Measurements from ENCODE around the gene GNS.
A peak's percentile ranks its signal among the peaks of the same experiment; 100 is the strongest.

The GNS gene

GRCh38 chr12:64683816-64684543 is 75.2 kb downstream of the GNS start:
- H3K27ac Mint-ChIP-seq: peak overlapping the region; percentile 65 to 96
- peaks cover 0 to 9% of the 10 kb centered on the region in 2 donors for H3K9me3 Mint-ChIP-seq
- no peak for DNase-seq
- no peaks in the 10 kb centered on the region for H3K27me3 Mint-ChIP-seq
- no peak for ATAC-seq
- peaks cover 86% of the 10 kb centered on the region for H3K4me1 Mint-ChIP-seq
- peak overlapping the region; percentile 62 to 81 for H3K4me3 Mint-ChIP-seq

- Mint-ChIP-seq H3K4me1 (peaks cover 84% of the 10 kb centered on the region), H3K4me3 (no peak overlapping the region), H3K9me3 (peaks cover 0 to 9% of the 10 kb centered on the region in 2 donors), H3K27ac (peak overlapping the region; percentile 5 to 42), H3K27me3 (no peaks in the 10 kb centered on the region)
- DNase-seq: no peak
- no peak for ATAC-seq
These were observed 76.5 kb downstream of the GNS start for GRCh38 chr12:64682572-64683277.

GRCh38 chr12:64681200-64682052 is 77.8 kb downstream of the GNS start:
- peak overlapping the region; percentile 35 to 60 for H3K4me3 Mint-ChIP-seq
- ATAC-seq (peak; percentile 81), DNase-seq (no peak)
- no peaks in the 10 kb centered on the region for H3K27me3 Mint-ChIP-seq
- H3K9me3 Mint-ChIP-seq: peaks cover 0 to 9% of the 10 kb centered on the region in 2 donors
- peaks cover 92% of the 10 kb centered on the region for H3K4me1 Mint-ChIP-seq
- peak overlapping the region; percentile 67 to 81 for H3K27ac Mint-ChIP-seq

DNA sequence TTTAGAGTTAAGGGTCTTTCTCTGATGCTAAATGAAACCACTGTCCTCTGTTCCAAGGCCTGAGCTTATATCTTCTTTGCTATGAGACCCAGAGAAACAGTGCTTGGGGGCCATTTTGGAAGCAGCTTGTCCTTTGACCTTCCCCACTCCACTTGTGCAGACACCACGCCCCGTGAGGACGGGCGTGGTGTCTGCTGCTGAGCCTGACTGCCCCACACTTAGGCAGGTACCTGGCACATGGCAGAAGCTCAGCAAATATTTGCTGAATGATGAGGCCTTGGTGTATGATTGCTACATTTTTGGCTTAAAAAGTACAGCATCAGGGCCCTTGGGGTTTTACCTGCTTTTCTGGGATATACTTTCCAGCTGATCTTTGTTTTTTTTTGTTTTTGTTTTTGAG is 79.0 kb downstream of the GNS start:
- Mint-ChIP-seq H3K9me3 (peaks cover 0 to 9% of the 10 kb centered on the region in 2 donors), H3K4me1 (peaks cover 94% of the 10 kb centered on the region), H3K27me3 (no peaks in the 10 kb centered on the region), H3K4me3 (peak overlapping the region; percentile 61 to 71), H3K27ac (peak overlapping the region in 1 of 2 donors; percentile 63)
- ATAC-seq (no peak), DNase-seq (no peak)

DNA sequence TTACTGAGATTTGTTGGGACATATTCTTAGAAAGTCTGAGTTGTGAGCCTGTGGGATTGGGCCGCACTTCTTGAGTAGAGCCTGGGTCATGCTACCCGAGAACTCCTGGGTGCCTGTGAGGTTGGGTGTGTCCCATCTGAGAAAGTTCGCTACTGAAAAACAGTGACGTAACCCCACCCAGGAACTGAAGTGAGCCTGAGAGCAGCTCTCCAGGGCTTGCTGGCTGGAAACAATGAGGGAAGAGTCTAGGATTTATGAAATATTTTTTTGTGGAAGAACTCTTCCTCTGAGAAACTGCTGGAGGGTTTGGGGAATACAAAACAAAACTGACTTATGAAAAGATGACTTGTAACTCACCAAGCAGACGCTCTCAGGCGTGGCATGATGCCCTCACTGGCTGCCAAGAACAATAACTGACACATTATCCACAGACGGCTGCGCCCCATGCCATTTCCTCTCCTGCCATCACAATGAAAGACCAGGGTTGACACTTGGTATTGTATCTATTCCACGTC is 79.7 kb downstream of the GNS start:
- ATAC-seq (peak; percentile 72), DNase-seq (peak in 1 of 2 donors; percentile 59)
- Mint-ChIP-seq H3K27me3 (no peaks in the 10 kb centered on the region), H3K4me1 (peaks cover 93% of the 10 kb centered on the region), H3K4me3 (peak overlapping the region; percentile 61 to 71), H3K27ac (peak overlapping the region; percentile 63 to 91), H3K9me3 (peaks cover 0 to 8% of the 10 kb centered on the region in 2 donors)

DNA sequence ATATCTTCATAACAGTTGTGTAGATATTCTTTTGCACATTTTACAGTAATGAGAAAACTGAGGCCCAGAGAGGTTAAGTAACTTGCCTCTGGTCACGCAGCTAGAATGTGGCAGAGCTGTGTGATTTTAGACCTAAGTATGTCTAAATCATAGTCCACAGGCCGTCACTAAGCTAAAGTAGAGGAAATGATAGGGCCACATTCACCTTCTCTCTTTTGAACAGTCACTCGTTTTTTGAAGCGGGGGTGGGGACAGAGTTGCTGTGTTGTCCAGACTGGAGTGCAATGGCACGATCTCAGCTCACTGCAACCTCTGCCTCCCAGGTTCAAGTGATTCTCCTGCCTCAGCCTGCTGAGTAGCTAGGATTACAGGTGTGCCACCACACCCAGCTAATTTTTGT is 80.4 kb downstream of the GNS start:
- no peaks in the 10 kb centered on the region for H3K27me3 Mint-ChIP-seq

GRCh38 chr12:64678248-64678647 is 81.0 kb downstream of the GNS start:
- no peak for ATAC-seq
- no peak for DNase-seq
- Mint-ChIP-seq H3K4me1 (peaks cover 94% of the 10 kb centered on the region), H3K27ac (no peak overlapping the region), H3K9me3 (no peaks in the 10 kb centered on the region), H3K4me3 (no peak overlapping the region), H3K27me3 (no peaks in the 10 kb centered on the region)

More for the DNA sequence above, 80.4 kb downstream of the GNS start:
- H3K4me3 Mint-ChIP-seq: peak overlapping the region in 1 of 2 donors; percentile 11
- H3K27ac Mint-ChIP-seq: peak overlapping the region; percentile 72 to 91
- DNase-seq (no peak), ATAC-seq (no peak)
- H3K9me3 Mint-ChIP-seq: peaks cover 0 to 4% of the 10 kb centered on the region in 2 donors
- peaks cover 94% of the 10 kb centered on the region for H3K4me1 Mint-ChIP-seq

DNA sequence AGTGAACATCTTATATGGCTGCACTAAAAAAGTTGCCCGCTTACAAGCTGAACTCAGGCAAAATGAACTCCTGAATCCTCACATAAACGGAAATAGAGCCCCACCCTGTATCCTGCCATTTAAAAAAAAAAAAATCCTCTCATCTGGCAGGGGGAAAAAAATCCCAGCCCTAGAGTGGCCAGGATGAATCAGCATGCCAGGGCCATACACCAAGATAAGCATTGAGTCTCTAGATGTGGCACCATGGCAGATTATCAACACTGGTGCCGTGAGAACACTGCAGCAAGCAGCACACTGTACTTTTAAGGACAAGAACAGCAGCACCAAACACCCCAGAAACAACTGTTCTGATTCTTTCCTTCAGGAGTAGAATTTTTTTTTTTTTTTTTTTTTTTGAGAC is 83.4 kb downstream of the GNS start:
- no peaks in the 10 kb centered on the region for H3K9me3 Mint-ChIP-seq
- H3K4me1 Mint-ChIP-seq: peaks cover 95% of the 10 kb centered on the region
- DNase-seq: no peak
- no peak overlapping the region for H3K4me3 Mint-ChIP-seq
- H3K27ac Mint-ChIP-seq: peak overlapping the region in 1 of 2 donors; percentile 63
- no peak for ATAC-seq
- H3K27me3 Mint-ChIP-seq: no peaks in the 10 kb centered on the region

GRCh38 chr12:64674367-64674922 is 84.8 kb downstream of the GNS start:
- Mint-ChIP-seq H3K9me3 (no peaks in the 10 kb centered on the region), H3K27me3 (no peaks in the 10 kb centered on the region), H3K4me3 (peak overlapping the region; percentile 58 to 80), H3K27ac (peak overlapping the region; percentile 75 to 87), H3K4me1 (peaks cover 95% of the 10 kb centered on the region)
- ATAC-seq: peak; percentile 27
- DNase-seq: no peak

DNA sequence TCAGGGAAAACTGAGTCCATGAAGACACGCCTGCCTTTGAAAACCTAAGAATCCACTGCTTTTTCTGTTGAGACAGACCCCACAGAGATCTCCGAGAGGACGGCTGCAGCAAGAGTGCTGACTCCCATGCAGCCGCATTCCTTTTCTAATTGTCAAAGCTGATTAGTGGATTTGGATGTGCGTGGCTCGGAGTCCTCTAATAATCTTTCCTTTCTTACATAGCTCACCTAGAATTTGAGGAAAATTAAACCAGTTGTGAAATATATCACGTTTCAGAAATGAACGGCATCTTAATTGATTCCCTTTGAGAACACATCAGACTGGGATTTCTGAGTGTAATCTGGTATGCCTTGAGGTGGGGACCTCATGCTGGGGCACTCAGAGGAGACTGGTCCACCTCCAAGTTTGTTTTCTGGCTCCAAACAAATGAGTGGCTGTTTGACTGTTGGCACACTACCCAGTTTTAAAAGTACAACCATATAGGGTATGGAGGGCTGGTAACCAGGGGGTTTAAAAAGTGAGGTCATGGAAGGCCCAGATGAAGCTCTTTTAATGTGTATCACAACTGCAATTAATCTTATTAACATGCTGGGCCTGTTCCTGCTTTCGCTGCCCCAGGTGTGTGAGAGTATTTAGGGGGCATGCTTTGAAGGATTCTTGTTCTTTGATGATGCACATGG is 85.6 kb downstream of the GNS start:
- Mint-ChIP-seq H3K4me1 (peaks cover 95% of the 10 kb centered on the region), H3K4me3 (peak overlapping the region; percentile 26 to 58), H3K27me3 (no peaks in the 10 kb centered on the region), H3K27ac (peak overlapping the region in 1 of 2 donors; percentile 63), H3K9me3 (no peaks in the 10 kb centered on the region)
- ATAC-seq (no peak), DNase-seq (no peak)

DNA sequence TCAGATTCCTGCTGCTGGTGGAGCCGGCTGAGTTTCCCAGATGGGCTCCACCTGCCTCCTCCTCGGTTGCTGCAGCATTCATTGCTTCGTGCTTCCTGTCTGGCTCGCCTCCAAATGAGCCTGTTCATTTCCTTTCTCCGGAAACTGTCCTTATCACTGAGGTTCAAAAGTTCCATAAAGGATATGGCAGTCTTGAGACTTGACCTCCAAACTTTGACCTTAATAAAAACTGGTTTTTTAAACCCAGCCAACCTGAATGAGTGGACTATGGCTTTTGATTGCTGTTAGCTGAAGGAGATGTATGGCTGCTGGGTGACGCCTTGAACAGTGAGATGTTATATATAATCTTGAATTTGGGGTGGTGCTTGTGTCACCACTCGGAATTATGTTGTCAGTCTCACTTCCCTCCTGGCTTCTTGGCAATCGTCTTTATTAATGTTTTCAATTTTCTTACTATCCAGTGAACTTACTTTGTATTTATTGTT is 86.2 kb downstream of the GNS start:
- Mint-ChIP-seq H3K4me3 (peak overlapping the region; percentile 42 to 80), H3K9me3 (no peaks in the 10 kb centered on the region), H3K4me1 (peaks cover 95% of the 10 kb centered on the region), H3K27ac (peak overlapping the region in 1 of 2 donors; percentile 70), H3K27me3 (no peaks in the 10 kb centered on the region)
- no peak for DNase-seq
- ATAC-seq: no peak

DNA sequence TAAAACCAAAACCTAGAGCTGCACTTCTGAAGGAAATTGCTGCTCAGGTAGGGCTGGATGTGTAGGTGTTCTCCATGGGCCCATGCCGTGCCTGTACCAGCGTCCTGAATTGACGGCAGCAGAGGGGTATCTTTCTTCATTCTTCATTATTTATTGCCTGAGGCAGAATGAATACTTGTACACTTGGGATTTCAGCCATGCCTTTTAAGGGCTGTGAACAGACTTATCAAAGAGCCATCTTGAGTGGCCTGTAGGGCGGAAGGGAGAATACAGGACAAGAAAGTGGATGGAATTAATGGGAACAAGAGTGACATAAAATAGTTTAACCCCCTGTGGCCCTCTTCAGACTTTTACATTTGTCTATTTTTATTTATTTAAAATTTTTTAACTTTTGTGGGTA is 87.5 kb downstream of the GNS start:
- H3K4me3 Mint-ChIP-seq: peak overlapping the region; percentile 93 to 95
- peaks cover 95% of the 10 kb centered on the region for H3K4me1 Mint-ChIP-seq
- no peaks in the 10 kb centered on the region for H3K9me3 Mint-ChIP-seq
- ATAC-seq: no peak
- no peak for DNase-seq
- no peaks in the 10 kb centered on the region for H3K27me3 Mint-ChIP-seq
- H3K27ac Mint-ChIP-seq: peak overlapping the region; percentile 64 to 79

- H3K27ac Mint-ChIP-seq: peak overlapping the region; percentile 47 to 79
- no peaks in the 10 kb centered on the region for H3K9me3 Mint-ChIP-seq
- peak; percentile 67 for ATAC-seq
- H3K4me1 Mint-ChIP-seq: peaks cover 95% of the 10 kb centered on the region
- H3K27me3 Mint-ChIP-seq: no peaks in the 10 kb centered on the region
- peak overlapping the region; percentile 93 to 95 for H3K4me3 Mint-ChIP-seq
- DNase-seq: no peak
These were observed 88.1 kb downstream of the GNS start for GRCh38 chr12:64670919-64671639.

DNA sequence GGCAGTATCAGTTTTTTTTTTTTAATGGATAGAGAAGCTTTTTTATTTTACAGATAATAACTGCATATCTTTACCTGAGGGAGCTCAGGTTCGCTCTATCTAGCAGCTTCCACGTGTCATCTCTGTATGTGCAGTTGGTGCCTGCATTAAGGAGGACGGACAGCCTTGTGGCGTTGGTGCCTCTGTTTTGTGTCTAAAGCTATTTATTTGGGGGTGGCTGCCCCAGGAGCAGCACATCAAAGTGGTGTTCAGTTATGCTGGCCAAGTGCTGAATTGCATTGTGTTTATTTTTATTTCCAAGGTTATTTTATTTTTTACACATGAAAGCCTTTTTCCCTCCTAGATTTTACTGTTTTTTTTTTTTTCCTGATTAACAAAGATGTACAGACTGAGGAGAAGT is 89.2 kb downstream of the GNS start:
- DNase-seq (no peak), ATAC-seq (no peak)
- Mint-ChIP-seq H3K27me3 (no peaks in the 10 kb centered on the region), H3K4me3 (peak overlapping the region; percentile 93 to 95), H3K9me3 (no peaks in the 10 kb centered on the region), H3K27ac (peak overlapping the region; percentile 93 to 96), H3K4me1 (peaks cover 95% of the 10 kb centered on the region)

Data from stimulated activated naive CD8-positive, alpha-beta T cell treated with anti-CD3 and anti-CD28 coated beads, Interleukin-15, amount 100 ng/mL, for 72 hours (primary cell).